PC-3 (cell line): ENCODE measurements around the gene CDH4. TPM values are rescaled to one million over a fixed set of nuclear protein-coding genes. Genes with fewer than 3 reads are reported as not detected.
A peak's percentile ranks its signal among the peaks of the same experiment; 100 is the strongest.

ENCODE experiments used
- ATAC-seq: fragments of 200-7000 bp; cut with Tn5 transposase; 2 replicates; pipeline ENCODE4 v1.9.1; 2020; ENCODE audit warnings: mild to moderate bottlenecking, moderate library complexity
- BruUV-seq: library from RNA; stranded (reverse); fragments of 400-500 nt; replicated peaks from 2 replicates; lab custom pipeline; 2021; lab: Mats Ljungman, UMichigan
- CTCF ChIA-PET: fragments of 300-600 bp; sonication (Branson Sonifier 250); formaldehyde crosslinking; loops from one replicate; lab custom pipeline; 2022; ENCODE audit warnings: antibody characterized with exemption; lab: Charles Lee
- POLR2A ChIA-PET: fragments of 300-600 bp; sonication (Branson Sonifier 250); formaldehyde crosslinking; loops from one replicate; lab custom pipeline; 2022; ENCODE audit warnings: antibody characterized with exemption; ENCODE audit not compliant: unreplicated experiment; lab: Charles Lee
- DNase-seq: peaks from one replicate; pipeline ENCODE4 v3.0.0-alpha.2; 2015
- H2AFZ ChIP-seq: fragments of 300-600 bp; sonication (generic); 2 replicates; pipeline ENCODE4 v1.6.0; 2016; ENCODE audit warnings: antibody characterized with exemption, low read length
- H3F3A ChIP-seq: fragments of 300-600 bp; sonication (generic); one replicate; pipeline ENCODE4 v1.6.0; 2017; ENCODE audit warnings: antibody characterized with exemption, low read length, control low read depth, mild to moderate bottlenecking; ENCODE audit not compliant: unreplicated experiment
- H3K27ac ChIP-seq: fragments of 300-600 bp; sonication (generic); 2 replicates; pipeline ENCODE4 v1.5.1; 2016; ENCODE audit warnings: mild to moderate bottlenecking, low read length
- H3K27me3 ChIP-seq: fragments of 300-600 bp; sonication (generic); 2 replicates; pipeline ENCODE4 v1.6.1; 2016; ENCODE audit warnings: low read length, mixed read lengths
- H3K36me3 ChIP-seq: fragments of 300-600 bp; sonication (generic); 2 replicates; pipeline ENCODE4 v1.6.1; 2016; ENCODE audit warnings: low read depth, mixed run types, low read length, mixed read lengths
- H3K4me1 ChIP-seq: fragments of 300-600 bp; sonication (generic); 2 replicates; pipeline ENCODE4 v1.5.1; 2016; ENCODE audit warnings: low read length; ENCODE audit not compliant: insufficient read depth
- H3K4me2 ChIP-seq: fragments of 300-600 bp; sonication (generic); 2 replicates; pipeline ENCODE4 v1.6.0; 2016; ENCODE audit warnings: low read length
- H3K4me3 ChIP-seq: fragments of 300-600 bp; sonication (generic); 2 replicates; pipeline ENCODE4 v1.5.1; 2016; ENCODE audit warnings: mild to moderate bottlenecking, low read length, mixed read lengths
- H3K79me2 ChIP-seq: fragments of 300-600 bp; sonication (generic); 2 replicates; pipeline ENCODE4 v1.6.1; 2017; ENCODE audit warnings: low read length, mixed read lengths
- H3K9ac ChIP-seq: fragments of 300-600 bp; sonication (generic); 2 replicates; pipeline ENCODE4 v1.6.0; 2016; ENCODE audit warnings: mild to moderate bottlenecking, low read length
- H3K9me2 ChIP-seq: fragments of 300-600 bp; sonication (generic); replicated peaks from 2 replicates; pipeline ENCODE4 v1.6.1; 2016; ENCODE audit warnings: mixed run types, low read length, mixed read lengths
- H3K9me3 ChIP-seq: fragments of 300-600 bp; sonication (generic); 2 replicates; pipeline ENCODE4 v1.6.1; 2016; ENCODE audit warnings: low read length, mixed read lengths
- H4K20me1 ChIP-seq: fragments of 300-600 bp; sonication (generic); 2 replicates; pipeline ENCODE4 v1.6.1; 2016; ENCODE audit warnings: low read length, mixed read lengths
- EZH2 ChIP-seq: fragments of 300-600 bp; sonication (generic); IDR thresholded peaks from one replicate; pipeline ENCODE4 v1.6.1; 2017; ENCODE audit warnings: antibody characterized with exemption, mild to moderate bottlenecking, low read length; ENCODE audit not compliant: unreplicated experiment
- EZH2phosphoT487 ChIP-seq: fragments of 300-600 bp; sonication (generic); IDR thresholded peaks from 2 replicates; pipeline ENCODE4 v1.6.1; 2018; ENCODE audit warnings: mild to moderate bottlenecking, antibody characterized with exemption, low read length, borderline replicate concordance
- intact Hi-C: fragments of 100-400 bp; cut with micrococcal nuclease; formaldehyde crosslinking; loops from 2 replicates; pipeline ENCODE4 v1.9.0; 2023
- total RNA-seq: library from RNA; depleted of rRNA; stranded (reverse); fragments of >200 nt; gene quantifications from 2 replicates; pipeline ENCODE4 v1.2.3, GENCODE V29; 2014
- TF ChIP-seq, protein P1 (sequence below): fragments of 300-600 bp; sonication (generic); conservative IDR thresholded peaks from 2 replicates; pipeline ENCODE4 v1.5.1; 2017; ENCODE audit warnings: antibody characterized with exemption, low read depth, mild to moderate bottlenecking, low read length

CDH4 gene
- total RNA-seq, 1 experiment from 2014 or later: not detected

GRCh38 chr20:61875221-61875885, 623.3 kb downstream of the CDH4 start:
- Histone ChIP-seq H3K4me1 (no peaks in the 10 kb centered on the region), H3K9me2 (no peaks in the 10 kb centered on the region), H3F3A (no peaks in the 10 kb centered on the region), H3K9me3 (peaks cover 4% of the 10 kb centered on the region; the same call in 1 of the 2 replicates), H3K4me2 (no peak overlapping the region), H3K27ac (no peak overlapping the region), H3K9ac (no peak overlapping the region), H3K27me3 (peaks cover 99% of the 10 kb centered on the region), H3K36me3 (no peaks in the 10 kb centered on the region), H3K4me3 (no peak overlapping the region), H3K79me2 (no peaks in the 10 kb centered on the region), H4K20me1 (no peaks in the 10 kb centered on the region), H2AFZ (no peak overlapping the region)
- TF ChIP-seq EZH2: no peak
- TF ChIP-seq, protein P1, sequence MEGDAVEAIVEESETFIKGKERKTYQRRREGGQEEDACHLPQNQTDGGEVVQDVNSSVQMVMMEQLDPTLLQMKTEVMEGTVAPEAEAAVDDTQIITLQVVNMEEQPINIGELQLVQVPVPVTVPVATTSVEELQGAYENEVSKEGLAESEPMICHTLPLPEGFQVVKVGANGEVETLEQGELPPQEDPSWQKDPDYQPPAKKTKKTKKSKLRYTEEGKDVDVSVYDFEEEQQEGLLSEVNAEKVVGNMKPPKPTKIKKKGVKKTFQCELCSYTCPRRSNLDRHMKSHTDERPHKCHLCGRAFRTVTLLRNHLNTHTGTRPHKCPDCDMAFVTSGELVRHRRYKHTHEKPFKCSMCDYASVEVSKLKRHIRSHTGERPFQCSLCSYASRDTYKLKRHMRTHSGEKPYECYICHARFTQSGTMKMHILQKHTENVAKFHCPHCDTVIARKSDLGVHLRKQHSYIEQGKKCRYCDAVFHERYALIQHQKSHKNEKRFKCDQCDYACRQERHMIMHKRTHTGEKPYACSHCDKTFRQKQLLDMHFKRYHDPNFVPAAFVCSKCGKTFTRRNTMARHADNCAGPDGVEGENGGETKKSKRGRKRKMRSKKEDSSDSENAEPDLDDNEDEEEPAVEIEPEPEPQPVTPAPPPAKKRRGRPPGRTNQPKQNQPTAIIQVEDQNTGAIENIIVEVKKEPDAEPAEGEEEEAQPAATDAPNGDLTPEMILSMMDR: peak; percentile 26; the same call in 1 of the 2 replicates
- ATAC-seq (peak; percentile 57), DNase-seq (peak; percentile 17)
- no TSS peak for BruUV-seq
- intact Hi-C loops: no loop called here
- ChIA-PET CTCF (interaction anchor here (0.5 kb wide), 1 partner anchor 1032 kb away, joined by 9 read pairs; no protein-coding TSS in a partner anchor), POLR2A (no interaction called here)

DNA sequence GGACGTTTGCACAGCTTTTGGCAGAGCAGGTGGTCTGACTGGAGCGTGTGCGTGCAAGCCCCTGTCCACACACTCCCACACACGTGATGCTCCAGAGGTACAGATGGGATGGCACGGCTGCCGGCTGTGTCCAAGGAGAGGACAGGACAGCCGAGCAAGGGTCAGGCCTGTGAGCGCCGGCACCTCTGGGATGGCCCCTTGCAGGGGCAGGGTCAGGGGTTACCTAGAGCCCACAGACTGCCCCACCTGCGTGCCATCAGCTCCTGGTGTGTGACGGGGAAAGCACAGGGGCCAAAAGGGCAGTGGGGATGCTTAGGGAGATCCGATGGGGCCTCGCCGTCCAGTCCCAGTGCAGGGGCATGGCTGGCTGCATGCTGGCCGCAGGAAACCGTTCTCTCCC, 623.9 kb downstream of the CDH4 start:
- Histone ChIP-seq H3K36me3 (no peaks in the 10 kb centered on the region), H3K27me3 (peaks cover 99% of the 10 kb centered on the region), H3K4me3 (no peak overlapping the region), H3K4me1 (no peaks in the 10 kb centered on the region), H2AFZ (no peak overlapping the region), H4K20me1 (no peaks in the 10 kb centered on the region), H3K27ac (no peak overlapping the region), H3F3A (no peaks in the 10 kb centered on the region), H3K4me2 (no peak overlapping the region), H3K79me2 (no peaks in the 10 kb centered on the region), H3K9ac (no peak overlapping the region), H3K9me3 (peaks cover 4% of the 10 kb centered on the region; the same call in 1 of the 2 replicates), H3K9me2 (no peaks in the 10 kb centered on the region)
- ChIA-PET POLR2A (no interaction called here), CTCF (no interaction called here)
- TF ChIP-seq EZH2phosphoT487 (no peak), EZH2 (no peak)
- TF ChIP-seq, protein P1: no peak
- intact Hi-C loops: no loop called here
- DNase-seq (no peak), ATAC-seq (no peak)
- BruUV-seq: no TSS peak

DNA sequence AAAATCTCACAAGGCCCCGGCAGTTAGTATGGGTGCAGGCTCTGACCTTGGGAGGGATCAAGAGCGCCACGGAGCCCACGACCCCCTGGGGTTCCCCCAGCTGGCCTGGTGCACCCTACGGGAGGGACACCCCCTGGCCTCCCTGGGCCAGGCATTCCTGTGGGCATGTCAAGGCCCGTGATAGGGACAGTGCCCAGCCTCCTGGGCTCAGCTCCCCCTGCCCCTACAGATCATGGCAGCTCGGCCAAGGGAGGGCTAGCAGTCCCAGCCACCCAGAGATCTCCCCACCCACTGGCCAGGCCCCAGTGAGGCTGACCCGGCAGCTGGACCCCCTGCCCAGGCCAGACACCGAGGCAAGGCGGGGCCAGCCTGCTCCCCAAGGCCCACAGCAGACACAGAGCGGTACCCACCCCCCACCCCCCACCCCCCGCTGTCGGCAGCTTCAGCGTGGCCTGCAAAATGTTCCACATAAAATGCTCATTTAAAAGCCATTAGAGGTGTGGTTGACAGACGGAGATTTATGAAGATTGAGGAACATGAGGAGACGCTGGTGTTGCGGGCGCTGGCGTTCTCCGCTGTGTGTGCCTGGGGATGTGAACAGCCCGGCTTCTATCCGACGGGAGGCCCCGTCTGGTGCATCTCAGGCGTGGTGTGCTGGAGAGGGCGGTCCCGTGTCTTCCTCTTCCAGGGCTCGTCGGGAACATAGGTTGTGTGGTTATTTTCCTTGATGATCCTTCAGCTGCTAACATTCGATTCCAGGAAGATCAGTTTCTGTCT, 625.1 kb downstream of the CDH4 start:
- no peaks in the 10 kb centered on the region for H4K20me1 ChIP-seq
- BruUV-seq: no TSS peak
- no peaks in the 10 kb centered on the region for H3K36me3 ChIP-seq
- intact Hi-C loops: no loop called here
- H3K9me2 ChIP-seq: no peaks in the 10 kb centered on the region
- no peak overlapping the region for H3K4me2 ChIP-seq
- H3K27ac ChIP-seq: no peak overlapping the region
- H3F3A ChIP-seq: no peaks in the 10 kb centered on the region
- ChIA-PET CTCF (no interaction called here), POLR2A (no interaction called here)
- H2AFZ ChIP-seq: no peak overlapping the region
- H3K4me1 ChIP-seq: no peaks in the 10 kb centered on the region
- H3K4me3 ChIP-seq: no peak overlapping the region
- no peaks in the 10 kb centered on the region for H3K79me2 ChIP-seq
- peaks cover 99% of the 10 kb centered on the region for H3K27me3 ChIP-seq
- H3K9me3 ChIP-seq: no peaks in the 10 kb centered on the region
- no peak for ATAC-seq
- no peak for DNase-seq
- TF ChIP-seq EZH2 (no peak), EZH2phosphoT487 (no peak)
- TF ChIP-seq, protein P1: no peak
- H3K9ac ChIP-seq: no peak overlapping the region
